PC-3 (cell line): ENCODE data around the gene CCNQ. TPM values are rescaled to one million over a fixed set of nuclear protein-coding genes. Genes with fewer than 3 reads are reported as not detected.

Source experiments
- ATAC-seq: fragments of 200-7000 bp; cut with Tn5 transposase; 2 replicates; pipeline ENCODE4 v1.9.1; 2020; ENCODE audit warnings: mild to moderate bottlenecking, moderate library complexity
- BruUV-seq: library from RNA; stranded (reverse); fragments of 400-500 nt; replicated peaks from 2 replicates; lab custom pipeline; 2021; lab: Mats Ljungman, UMichigan
- CTCF ChIA-PET: fragments of 300-600 bp; sonication (Branson Sonifier 250); formaldehyde crosslinking; loops from one replicate; lab custom pipeline; 2022; ENCODE audit warnings: antibody characterized with exemption; lab: Charles Lee
- POLR2A ChIA-PET: fragments of 300-600 bp; sonication (Branson Sonifier 250); formaldehyde crosslinking; loops from one replicate; lab custom pipeline; 2022; ENCODE audit warnings: antibody characterized with exemption; ENCODE audit not compliant: unreplicated experiment; lab: Charles Lee
- DNase-seq: peaks from one replicate; pipeline ENCODE4 v3.0.0-alpha.2; 2015
- H2AFZ ChIP-seq: fragments of 300-600 bp; sonication (generic); 2 replicates; pipeline ENCODE4 v1.6.0; 2016; ENCODE audit warnings: antibody characterized with exemption, low read length
- H3F3A ChIP-seq: fragments of 300-600 bp; sonication (generic); one replicate; pipeline ENCODE4 v1.6.0; 2017; ENCODE audit warnings: antibody characterized with exemption, low read length, control low read depth, mild to moderate bottlenecking; ENCODE audit not compliant: unreplicated experiment
- H3K27ac ChIP-seq: fragments of 300-600 bp; sonication (generic); 2 replicates; pipeline ENCODE4 v1.5.1; 2016; ENCODE audit warnings: mild to moderate bottlenecking, low read length
- H3K27me3 ChIP-seq: fragments of 300-600 bp; sonication (generic); 2 replicates; pipeline ENCODE4 v1.6.1; 2016; ENCODE audit warnings: low read length, mixed read lengths
- H3K36me3 ChIP-seq: fragments of 300-600 bp; sonication (generic); 2 replicates; pipeline ENCODE4 v1.6.1; 2016; ENCODE audit warnings: low read depth, mixed run types, low read length, mixed read lengths
- H3K4me1 ChIP-seq: fragments of 300-600 bp; sonication (generic); 2 replicates; pipeline ENCODE4 v1.5.1; 2016; ENCODE audit warnings: low read length; ENCODE audit not compliant: insufficient read depth
- H3K4me2 ChIP-seq: fragments of 300-600 bp; sonication (generic); 2 replicates; pipeline ENCODE4 v1.6.0; 2016; ENCODE audit warnings: low read length
- H3K4me3 ChIP-seq: fragments of 300-600 bp; sonication (generic); 2 replicates; pipeline ENCODE4 v1.5.1; 2016; ENCODE audit warnings: mild to moderate bottlenecking, low read length, mixed read lengths
- H3K79me2 ChIP-seq: fragments of 300-600 bp; sonication (generic); 2 replicates; pipeline ENCODE4 v1.6.1; 2017; ENCODE audit warnings: low read length, mixed read lengths
- H3K9ac ChIP-seq: fragments of 300-600 bp; sonication (generic); 2 replicates; pipeline ENCODE4 v1.6.0; 2016; ENCODE audit warnings: mild to moderate bottlenecking, low read length
- H3K9me2 ChIP-seq: fragments of 300-600 bp; sonication (generic); replicated peaks from 2 replicates; pipeline ENCODE4 v1.6.1; 2016; ENCODE audit warnings: mixed run types, low read length, mixed read lengths
- H3K9me3 ChIP-seq: fragments of 300-600 bp; sonication (generic); 2 replicates; pipeline ENCODE4 v1.6.1; 2016; ENCODE audit warnings: low read length, mixed read lengths
- H4K20me1 ChIP-seq: fragments of 300-600 bp; sonication (generic); 2 replicates; pipeline ENCODE4 v1.6.1; 2016; ENCODE audit warnings: low read length, mixed read lengths
- CTCF ChIP-seq: fragments of 300-600 bp; sonication (generic); conservative IDR thresholded peaks from 2 replicates; pipeline ENCODE4 v1.5.1; 2017; ENCODE audit warnings: antibody characterized with exemption, low read depth, mild to moderate bottlenecking, low read length
- EZH2 ChIP-seq: fragments of 300-600 bp; sonication (generic); IDR thresholded peaks from one replicate; pipeline ENCODE4 v1.6.1; 2017; ENCODE audit warnings: antibody characterized with exemption, mild to moderate bottlenecking, low read length; ENCODE audit not compliant: unreplicated experiment
- EZH2phosphoT487 ChIP-seq: fragments of 300-600 bp; sonication (generic); IDR thresholded peaks from 2 replicates; pipeline ENCODE4 v1.6.1; 2018; ENCODE audit warnings: mild to moderate bottlenecking, antibody characterized with exemption, low read length, borderline replicate concordance
- intact Hi-C: fragments of 100-400 bp; cut with micrococcal nuclease; formaldehyde crosslinking; loops from 2 replicates; pipeline ENCODE4 v1.9.0; 2023
- total RNA-seq: library from RNA; depleted of rRNA; stranded (reverse); fragments of >200 nt; gene quantifications from 2 replicates; pipeline ENCODE4 v1.2.3, GENCODE V29; 2014

Gene CCNQ
- total RNA-seq, 1 experiment from 2014 or later = 110 TPM

GRCh38 chrX:153631346-153631745 is 32.4 kb upstream of the CCNQ start:
- H3K36me3 ChIP-seq = no peaks in the 10 kb centered on the region
- H3K9me3 ChIP-seq = no peaks in the 10 kb centered on the region
- no peaks in the 10 kb centered on the region for H3K4me1 ChIP-seq
- no peak overlapping the region for H2AFZ ChIP-seq
- ATAC-seq (no peak), DNase-seq (no peak)
- H3K9me2 ChIP-seq = no peaks in the 10 kb centered on the region
- no peak overlapping the region for H3K4me2 ChIP-seq
- intact Hi-C loops = no loop called here
- H3K9ac ChIP-seq = no peak overlapping the region
- no peak overlapping the region for H3K27ac ChIP-seq
- no peaks in the 10 kb centered on the region for H3F3A ChIP-seq
- H4K20me1 ChIP-seq = no peaks in the 10 kb centered on the region
- CTCF ChIA-PET = no interaction called here
- H3K4me3 ChIP-seq = no peak overlapping the region
- no peaks in the 10 kb centered on the region; the same call in 1 of the 2 replicates for H3K27me3 ChIP-seq
- no peaks in the 10 kb centered on the region for H3K79me2 ChIP-seq
- no TSS peak for BruUV-seq
- TF ChIP-seq CTCF (no peak), EZH2phosphoT487 (no peak), EZH2 (no peak)
- POLR2A ChIA-PET = no interaction called here

GRCh38 chrX:153628665-153629064 is 29.7 kb upstream of the CCNQ start:
- Histone ChIP-seq H3K4me2 (no peak overlapping the region), H3K4me3 (no peak overlapping the region), H3K9me2 (no peaks in the 10 kb centered on the region), H3F3A (no peaks in the 10 kb centered on the region), H3K79me2 (no peaks in the 10 kb centered on the region), H3K36me3 (no peaks in the 10 kb centered on the region), H4K20me1 (no peaks in the 10 kb centered on the region), H3K27me3 (peaks cover 14% of the 10 kb centered on the region; the same call in 1 of the 2 replicates), H3K27ac (no peak overlapping the region), H2AFZ (no peak overlapping the region), H3K9ac (no peak overlapping the region), H3K9me3 (no peaks in the 10 kb centered on the region), H3K4me1 (no peaks in the 10 kb centered on the region)
- intact Hi-C loops = no loop called here
- TF ChIP-seq EZH2 = no peak
- TF ChIP-seq CTCF = no peak
- no peak for TF ChIP-seq EZH2phosphoT487
- ATAC-seq (no peak), DNase-seq (no peak)
- CTCF ChIA-PET = no interaction called here
- POLR2A ChIA-PET = no interaction called here
- no TSS peak for BruUV-seq

GRCh38 chrX:153628129-153628528 is 29.2 kb upstream of the CCNQ start:
- intact Hi-C loops = no loop called here
- peaks cover 20% of the 10 kb centered on the region; the same call in 1 of the 2 replicates for H3K27me3 ChIP-seq
- H3K36me3 ChIP-seq = no peaks in the 10 kb centered on the region
- ATAC-seq (no peak), DNase-seq (no peak)
- H3K4me1 ChIP-seq = no peaks in the 10 kb centered on the region
- H3K4me3 ChIP-seq = no peak overlapping the region
- H3K4me2 ChIP-seq = no peak overlapping the region
- no TSS peak for BruUV-seq
- H4K20me1 ChIP-seq = no peaks in the 10 kb centered on the region
- H3K9me2 ChIP-seq = no peaks in the 10 kb centered on the region
- no peak overlapping the region for H3K27ac ChIP-seq
- H2AFZ ChIP-seq = no peak overlapping the region
- CTCF ChIA-PET = no interaction called here
- POLR2A ChIA-PET = no interaction called here
- TF ChIP-seq EZH2 (no peak), CTCF (no peak), EZH2phosphoT487 (no peak)
- H3K9me3 ChIP-seq = no peaks in the 10 kb centered on the region
- no peaks in the 10 kb centered on the region for H3K79me2 ChIP-seq
- H3F3A ChIP-seq = no peaks in the 10 kb centered on the region
- no peak overlapping the region for H3K9ac ChIP-seq
